Lung (tissue), 12 donors: ENCODE data around the gene CIDEA. TPM values are rescaled to one million over a fixed set of nuclear protein-coding genes. Genes with fewer than 3 reads are reported as not detected.

Experiments
- ATAC-seq: fragments of 200-7000 bp; cut with Tn5 transposase; one replicate; pipeline ENCODE4 v1.9.1; 2020; ENCODE audit warnings: moderate number of reproducible peaks; ENCODE audit not compliant: insufficient read depth, low FRiP score
- DNase-seq, 3 donors: peaks; one replicate each; pipeline ENCODE4 v3.0.0-alpha.2; 2013 to 2017
- H3K27ac ChIP-seq, 2 donors: one replicate each; pipeline ENCODE4 v1.5.1; 2013; ENCODE audit warnings: mild to moderate bottlenecking in 2 of 2, moderate library complexity in 2 of 2, control low read depth in 1 of 2, inconsistent platforms in 1 of 2, low read depth in 1 of 2, low read length in 1 of 2
- H3K27me3 ChIP-seq, 3 donors: one replicate each; pipeline ENCODE4 v1.5.1; 2013; ENCODE audit warnings: low read length in 2 of 3; ENCODE audit not compliant: control insufficient read depth in 3 of 3, insufficient read depth in 3 of 3
- H3K36me3 ChIP-seq, 4 donors: one replicate each; pipeline ENCODE4 v1.5.1; 2013; ENCODE audit warnings: low read length in 4 of 4, mild to moderate bottlenecking in 1 of 4, moderate library complexity in 1 of 4; ENCODE audit not compliant: control insufficient read depth in 4 of 4, insufficient read depth in 4 of 4
- H3K4me1 ChIP-seq, 5 donors: one replicate each; pipeline ENCODE4 v1.5.1; 2013; ENCODE audit warnings: low read length in 5 of 5, mild to moderate bottlenecking in 2 of 5, moderate library complexity in 1 of 5; ENCODE audit not compliant: control insufficient read depth in 5 of 5, insufficient read depth in 5 of 5
- H3K4me3 ChIP-seq: one replicate; pipeline ENCODE4 v1.5.1; 2013; ENCODE audit warnings: mild to moderate bottlenecking, control low read depth, moderate library complexity
- H3K9ac ChIP-seq, 2 donors: one replicate each; pipeline ENCODE4 v1.5.1; 2013; ENCODE audit warnings: low read length in 2 of 2, control low read depth in 1 of 2; ENCODE audit not compliant: insufficient read depth in 1 of 2
- H3K9me3 ChIP-seq, 4 donors: one replicate each; pipeline ENCODE4 v1.5.1; 2013; ENCODE audit warnings: low read length in 3 of 4, mild to moderate bottlenecking in 1 of 4, moderate library complexity in 1 of 4; ENCODE audit not compliant: control insufficient read depth in 4 of 4, insufficient read depth in 3 of 4
- CTCF ChIP-seq: IDR thresholded peaks from 2 replicates; pipeline ENCODE4 v1.5.1; 2012; ENCODE audit warnings: mild to moderate bottlenecking; ENCODE audit errors: control extremely low read depth, extremely low read depth
- WGBS, 2 donors: extraction: QIAGEN DNeasy Blood & Tissue Kit; methylation state at CpG; one replicate each; pipeline ENCODE4 v1.1.7; 2013; 5-methylcytosine and 5-hydroxymethylcytosine counted together
- polyA plus RNA-seq, 2 donors: library from polyadenylated mRNA; stranded (reverse); fragments of 200-250 nt; gene quantifications; one replicate each; pipeline ENCODE4 v1.2.1, GENCODE V29; 2013
- total RNA-seq, 2 donors: library from RNA; depleted of rRNA in 1 of 2; stranded (reverse); fragments of >200 nt in 1 of 2; gene quantifications; one replicate each; pipeline ENCODE4 v1.2.1, GENCODE V29; 2014 to 2021
- donor health status: control.
- donor health status: control.
- donor health status: Bipolar disorder and iron deficiency.
- donor health status: healthy.
- donor health status: DM: yes; HTN: yes; CAD: no.

The CIDEA gene
- total and polyA plus RNA-seq, 4 donors = 1.2 TPM; not detected in 3

DNA sequence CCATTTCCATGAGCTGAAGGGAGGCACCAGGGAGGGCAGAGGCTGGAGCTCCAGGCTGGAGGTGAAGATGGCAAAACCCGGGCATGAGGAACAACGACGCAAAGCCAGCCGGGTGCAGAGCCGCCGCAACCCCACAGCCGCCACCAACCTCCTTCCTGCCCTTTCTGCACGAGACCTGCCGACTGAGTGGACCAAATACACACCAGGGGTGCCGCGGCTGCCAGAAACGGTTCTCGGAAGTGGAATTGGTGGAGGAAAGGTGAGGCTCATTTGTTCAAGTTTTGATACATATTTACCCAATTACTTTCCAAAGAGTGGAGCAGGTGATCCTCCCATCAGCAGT is 8.4 kb upstream of the CIDEA start:
- Histone ChIP-seq H3K27ac (no peak overlapping the region), H3K4me3 (no peak overlapping the region), H3K9ac (no peak overlapping the region), H3K4me1 (no peaks in the 10 kb centered on the region), H3K9me3 (no peaks in the 10 kb centered on the region), H3K27me3 (peaks cover 0 to 35% (median 18%) of the 10 kb centered on the region in 3 donors), H3K36me3 (no peaks in the 10 kb centered on the region)
- WGBS, 2 donors = 92 to 93% methylated on average over 13 of the region's 13 CpGs
- TF ChIP-seq CTCF = no peak
- ATAC-seq = no peak
- no peak for DNase-seq

GRCh38 chr18:12246849-12247808 is 7.0 kb upstream of the CIDEA start:
- no peak for TF ChIP-seq CTCF
- 46 to 47% methylated on average over 32 of the region's 32 CpGs for WGBS, 2 donors

GRCh38 chr18:12247946-12248345 is 6.2 kb upstream of the CIDEA start:
- Histone ChIP-seq H3K9me3 (no peaks in the 10 kb centered on the region), H3K27me3 (peaks cover 0 to 43% (median 30%) of the 10 kb centered on the region in 3 donors), H3K4me3 (no peak overlapping the region), H3K36me3 (no peaks in the 10 kb centered on the region), H3K4me1 (no peaks in the 10 kb centered on the region), H3K27ac (no peak overlapping the region), H3K9ac (no peak overlapping the region)
- no peak for TF ChIP-seq CTCF
- WGBS, 2 donors = 78 to 79% methylated on average over 6 of the region's 6 CpGs
- DNase-seq = no peak
- ATAC-seq = no peak

More at GRCh38 chr18:12246849-12247808, 7.0 kb upstream of the CIDEA start:
- no peaks in the 10 kb centered on the region for H3K36me3 ChIP-seq
- H3K9me3 ChIP-seq = no peaks in the 10 kb centered on the region
- no peaks in the 10 kb centered on the region for H3K4me1 ChIP-seq
- no peak overlapping the region for H3K4me3 ChIP-seq
- peaks cover 0 to 39% (median 23%) of the 10 kb centered on the region in 3 donors for H3K27me3 ChIP-seq
- H3K27ac ChIP-seq = no peak overlapping the region
- DNase-seq (no peak), ATAC-seq (no peak)
- no peak overlapping the region for H3K9ac ChIP-seq
